A172 (cell line): ENCODE data around the gene NEK5. TPM values are rescaled to one million over a fixed set of nuclear protein-coding genes. Genes with fewer than 3 reads are reported as not detected.

Experiments used
- DNase-seq: peaks from one replicate; pipeline ENCODE4 v3.0.0-alpha.2; 2015; ENCODE audit warnings: low spot score
- total RNA-seq: library from RNA; depleted of rRNA; stranded (reverse); fragments of >200 nt; shearing (Covaris generic); gene quantifications from 2 replicates; pipeline ENCODE4 v1.2.3, GENCODE V29; 2014

Gene NEK5
- total RNA-seq, 1 experiment from 2014 or later = not detected

- peak; percentile 96 for DNase-seq
These were observed 117.0 kb downstream of the NEK5 start, which contains the start of gene ALG11 for GRCh38 chr13:52011632-52012511. Gene ALG11 (plus strand): TSS chr13:52012398. CDS start chr13:52012419, 21 bp downstream.

GRCh38 chr13:52010890-52011631 is 117.8 kb downstream of the NEK5 start, which contains the start of gene ATP7B:
Gene ATP7B (minus strand): TSS chr13:52011450. CDS start chr13:52011337, 113 bp downstream.
- no peak for DNase-seq

- no peak for DNase-seq
These were observed 118.9 kb downstream of the NEK5 start for GRCh38 chr13:52009946-52010345.

GRCh38 chr13:52006523-52007245 is 122.2 kb downstream of the NEK5 start:
- DNase-seq = no peak

- no peak for DNase-seq
These were observed 122.9 kb downstream of the NEK5 start for GRCh38 chr13:52005841-52006522.

GRCh38 chr13:52004511-52005170 is 124.2 kb downstream of the NEK5 start:
- DNase-seq = no peak

- no peak for DNase-seq
These were observed 125.3 kb downstream of the NEK5 start for GRCh38 chr13:52003541-52003940.

- DNase-seq = no peak
These were observed 126.5 kb downstream of the NEK5 start for GRCh38 chr13:52002361-52002760.

GRCh38 chr13:52001120-52001731 is 127.6 kb downstream of the NEK5 start:
- peak; percentile 23 for DNase-seq

- DNase-seq = no peak
These were observed 129.0 kb downstream of the NEK5 start for GRCh38 chr13:51999921-52000320.

- no peak for DNase-seq
These were observed 129.4 kb downstream of the NEK5 start for GRCh38 chr13:51999510-51999911.

GRCh38 chr13:51998723-51999509 is 130.0 kb downstream of the NEK5 start:
- no peak for DNase-seq

GRCh38 chr13:51997641-51998330 is 131.1 kb downstream of the NEK5 start:
- DNase-seq = peak; percentile 14

- no peak for DNase-seq
These were observed 131.7 kb downstream of the NEK5 start for GRCh38 chr13:51997186-51997585.

- no peak for DNase-seq
These were observed 132.2 kb downstream of the NEK5 start for GRCh38 chr13:51996641-51997040.

- no peak for DNase-seq
These were observed 133.0 kb downstream of the NEK5 start for GRCh38 chr13:51995677-51996551.

GRCh38 chr13:51993713-51994112 is 135.2 kb downstream of the NEK5 start:
- DNase-seq = no peak
